ENCODE measurements around the gene NUTM2A. TPM values are rescaled to one million over a fixed set of nuclear protein-coding genes. Genes with fewer than 3 reads are reported as not detected.
A peak's percentile ranks its signal among the peaks of the same experiment; 100 is the strongest.
"Not testable (repeated sequence)": the region's sequence is repeated elsewhere in the genome, so short reads cannot be mapped to it uniquely, and the experiment has no call there.

The NUTM2A gene
- total RNA-seq (2014; rRNA removed; shearing (Covaris generic)): not detected in 2 replicates

DNA sequence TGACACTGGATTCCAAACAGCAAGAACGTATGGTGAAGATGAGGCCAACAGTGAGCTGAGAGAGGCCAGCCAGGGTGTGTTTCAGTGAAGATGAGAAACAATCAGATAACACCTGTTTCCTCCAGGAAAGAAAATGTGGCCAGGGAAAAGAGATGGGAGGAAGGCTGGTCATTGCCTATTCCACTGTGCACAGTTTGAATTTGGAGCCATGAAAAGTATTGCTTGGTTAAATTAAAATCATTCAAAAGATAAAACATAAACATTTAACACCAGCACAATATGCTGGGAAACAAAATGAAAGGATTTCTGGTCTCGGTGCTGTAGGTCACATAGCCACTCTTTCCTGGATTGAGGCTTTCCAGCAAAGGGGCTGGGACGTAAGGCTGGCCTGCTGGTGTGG lies at the start of gene NUTM2A:
TSS of gene NUTM2A (plus strand) at position 301 of the 400 bp plus-strand sequence. CDS start 383 bp downstream, outside the sequence.
- not testable (repeated sequence) for DNase-seq (ENCODE audit: low read depth)

GRCh38 chr10:87177587-87177986 lies 47.7 kb upstream of the NUTM2A start:
- not testable (repeated sequence) for DNase-seq (ENCODE audit: low read depth)

- not testable (repeated sequence) for DNase-seq (ENCODE audit: low read depth)
Observed at GRCh38 chr10:87184421-87184820, 40.8 kb upstream of the NUTM2A start.

DNA sequence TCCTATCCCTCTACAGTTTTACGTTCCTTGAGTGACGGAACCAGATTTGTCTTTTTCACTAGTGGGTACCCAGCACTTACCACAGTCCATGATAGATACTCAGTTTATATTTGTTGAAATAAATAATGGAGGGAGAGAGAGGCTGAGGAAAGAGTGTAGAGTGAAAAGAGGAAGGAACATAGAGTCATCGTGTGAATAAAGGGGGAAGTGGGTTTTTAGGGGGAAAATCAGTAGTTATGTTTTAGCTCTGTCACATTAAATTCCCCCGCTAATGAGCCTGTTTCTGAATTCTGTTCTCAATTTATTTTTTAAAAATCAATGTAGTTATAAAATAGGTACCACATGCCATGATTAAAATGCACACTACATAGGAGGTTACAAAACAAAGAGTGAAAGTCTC lies 39.2 kb upstream of the NUTM2A start:
- not testable (repeated sequence) for DNase-seq (ENCODE audit: low read depth)

- DNase-seq (ENCODE audit: low read depth): not testable (repeated sequence)
Observed at GRCh38 chr10:87187573-87187972, 37.7 kb upstream of the NUTM2A start.

DNA sequence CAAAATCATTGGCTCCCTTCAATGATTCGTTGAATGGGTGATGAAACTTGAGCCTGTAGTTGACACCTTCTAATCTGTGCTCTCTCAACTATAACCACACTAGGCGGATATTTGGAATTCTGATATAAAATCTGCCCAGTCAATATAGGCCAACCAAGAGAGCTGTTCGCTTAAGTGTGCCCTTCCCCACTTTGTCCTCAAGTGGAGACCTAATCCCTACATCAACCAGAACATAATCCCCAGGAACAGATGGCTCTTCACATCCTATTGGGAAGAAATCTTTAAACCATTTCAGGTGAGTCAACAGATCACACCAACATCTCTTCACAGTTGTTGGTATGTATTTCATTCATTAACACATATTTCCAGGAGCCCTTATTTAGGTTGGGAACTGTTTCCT lies 33.4 kb upstream of the NUTM2A start:
- DNase-seq (ENCODE audit: low read depth): not testable (repeated sequence)

DNA sequence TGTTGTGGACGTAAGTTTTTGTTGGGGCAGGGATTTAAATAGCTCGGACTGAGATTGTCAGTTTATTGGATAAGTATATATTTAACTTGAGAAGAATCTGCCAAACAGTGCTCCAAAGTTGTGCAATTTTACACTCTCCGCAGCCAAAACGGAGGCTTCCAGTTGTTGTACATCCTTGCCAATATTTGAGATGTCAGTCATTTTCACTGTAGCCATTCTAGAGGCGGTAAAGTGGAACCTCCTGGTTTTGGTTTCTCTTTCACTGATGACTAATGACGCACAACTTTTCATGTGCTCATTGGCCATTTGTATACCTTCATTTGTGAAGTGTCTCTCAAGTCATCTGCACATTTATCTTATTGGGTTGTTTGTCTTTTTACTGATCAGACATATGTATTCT lies 24.3 kb upstream of the NUTM2A start:
- DNase-seq (ENCODE audit: low read depth): peak; percentile 84

DNA sequence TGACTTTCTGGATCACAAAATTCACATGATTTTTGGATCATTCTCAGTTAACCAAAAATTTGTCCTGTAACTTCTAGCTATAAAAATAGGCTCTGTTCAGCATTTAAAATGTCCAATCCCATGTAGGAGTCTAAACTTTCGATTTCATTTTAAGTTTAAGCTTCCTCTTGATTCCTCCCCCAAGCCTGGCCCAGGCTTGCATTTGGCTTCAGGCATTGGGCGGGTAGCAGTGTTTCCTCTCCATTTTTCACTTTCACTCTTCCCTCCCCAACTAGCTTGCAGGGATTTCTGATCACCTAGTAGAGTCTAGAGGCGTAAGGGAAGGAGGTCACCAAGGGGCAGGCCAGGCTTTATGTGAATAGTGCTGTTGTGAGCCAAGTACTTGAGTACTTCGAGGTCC lies 20.4 kb upstream of the NUTM2A start:
- peak; percentile 46 for DNase-seq (ENCODE audit: low read depth)

GRCh38 chr10:87206922-87207321 lies 18.3 kb upstream of the NUTM2A start:
- DNase-seq (ENCODE audit: low read depth): not testable (repeated sequence)

- not testable (repeated sequence) for DNase-seq (ENCODE audit: low read depth)
Observed at GRCh38 chr10:87210309-87210708, 14.9 kb upstream of the NUTM2A start.

DNA sequence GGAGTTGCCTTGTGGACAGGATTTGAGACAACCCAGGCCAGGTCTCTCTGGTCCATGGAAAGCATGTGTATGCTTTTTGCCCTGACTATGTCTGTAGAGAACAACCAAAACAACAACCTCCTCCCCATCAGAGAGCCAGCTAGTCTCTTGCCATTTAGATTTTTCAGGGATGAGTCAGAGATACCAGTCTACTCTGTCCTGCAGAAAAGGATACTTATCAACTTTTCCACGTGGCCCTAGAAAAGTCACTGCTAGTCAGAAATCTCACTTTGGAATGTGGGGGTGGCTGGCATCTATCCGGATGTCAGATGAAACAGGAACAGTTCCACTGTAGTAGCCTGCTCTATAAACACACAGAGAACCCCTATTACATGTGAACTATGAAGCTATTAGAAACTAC lies 13.4 kb upstream of the NUTM2A start:
- peak; percentile 48 for DNase-seq (ENCODE audit: low read depth)

- not testable (repeated sequence) for DNase-seq (ENCODE audit: low read depth)
Observed at GRCh38 chr10:87213150-87213765, 12.0 kb upstream of the NUTM2A start.

DNA sequence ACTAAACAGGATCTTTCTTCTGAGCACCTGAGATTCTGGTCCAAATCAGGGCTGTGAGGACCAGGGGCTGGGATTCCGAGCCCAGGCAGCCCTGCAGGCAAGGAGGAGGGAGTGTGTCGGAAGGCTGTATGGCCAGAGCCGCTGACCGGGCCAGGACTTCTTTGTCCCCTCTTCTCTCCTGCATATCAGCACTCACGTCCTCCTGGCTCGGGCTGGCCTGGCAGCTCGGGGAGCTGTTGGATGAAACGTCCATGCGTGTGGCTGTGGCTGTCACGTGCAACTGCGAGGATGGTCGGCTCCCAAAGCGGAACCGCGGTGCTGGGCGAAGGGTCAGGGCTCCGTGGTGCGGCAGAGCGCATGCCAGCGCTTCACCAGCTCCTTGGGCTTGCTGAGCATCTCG lies 11.4 kb upstream of the NUTM2A start:
- not testable (repeated sequence) for DNase-seq (ENCODE audit: low read depth)

DNA sequence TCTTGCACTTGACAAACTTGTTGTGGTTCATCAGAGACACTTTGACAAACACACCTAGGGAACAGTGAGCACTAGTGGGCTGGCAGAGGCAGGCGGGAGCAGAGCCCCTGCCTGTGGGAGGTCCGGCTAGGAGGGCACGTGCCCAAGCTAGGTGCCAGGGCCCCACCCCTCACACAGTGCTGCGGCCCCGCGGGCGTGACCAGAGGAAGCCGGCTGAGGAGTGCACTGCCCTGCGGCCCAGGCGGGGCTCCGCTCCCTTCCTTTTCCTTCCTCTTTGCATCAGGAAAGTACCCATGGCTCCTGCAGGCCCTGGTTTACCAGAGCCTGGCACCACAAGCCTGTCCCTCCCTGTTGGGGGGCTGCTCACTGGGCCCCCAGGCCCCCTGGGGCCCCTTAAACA lies 9.1 kb upstream of the NUTM2A start:
- not testable (repeated sequence) for DNase-seq (ENCODE audit: low read depth)

GRCh38 chr10:87219370-87219769 lies 5.9 kb upstream of the NUTM2A start:
- DNase-seq (ENCODE audit: low read depth): not testable (repeated sequence)

- not testable (repeated sequence) for DNase-seq (ENCODE audit: low read depth)
Observed at GRCh38 chr10:87222789-87223188, 2.5 kb upstream of the NUTM2A start.

DNA sequence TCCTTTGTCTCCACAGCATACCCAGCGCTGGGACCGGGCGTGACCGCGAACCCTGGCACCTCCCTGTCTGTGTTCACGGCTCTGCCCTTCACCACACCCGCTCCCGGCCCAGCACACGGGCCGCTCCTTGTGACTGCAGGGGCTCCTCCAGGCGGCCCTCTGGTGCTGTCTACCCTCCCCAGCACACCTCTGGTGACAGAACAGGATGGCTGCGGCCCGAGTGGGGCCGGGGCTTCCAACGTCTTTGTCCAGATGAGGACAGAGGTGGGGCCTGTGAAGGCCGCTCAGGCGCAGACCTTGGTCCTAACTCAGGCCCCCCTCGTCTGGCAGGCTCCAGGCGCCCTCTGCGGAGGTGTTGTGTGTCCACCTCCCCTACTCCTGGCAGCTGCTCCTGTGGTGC lies 3.0 kb downstream of the NUTM2A start:
- not testable (repeated sequence) for DNase-seq (ENCODE audit: low read depth)

GRCh38 chr10:87229211-87229610 lies 4.0 kb downstream of the NUTM2A start:
- not testable (repeated sequence) for DNase-seq (ENCODE audit: low read depth)

- not testable (repeated sequence) for DNase-seq (ENCODE audit: low read depth)
Observed at GRCh38 chr10:87234854-87235253, 9.6 kb downstream of the NUTM2A start.

GRCh38 chr10:87237244-87237643 lies 12.0 kb downstream of the NUTM2A start:
- DNase-seq (ENCODE audit: low read depth): not testable (repeated sequence)

DNA sequence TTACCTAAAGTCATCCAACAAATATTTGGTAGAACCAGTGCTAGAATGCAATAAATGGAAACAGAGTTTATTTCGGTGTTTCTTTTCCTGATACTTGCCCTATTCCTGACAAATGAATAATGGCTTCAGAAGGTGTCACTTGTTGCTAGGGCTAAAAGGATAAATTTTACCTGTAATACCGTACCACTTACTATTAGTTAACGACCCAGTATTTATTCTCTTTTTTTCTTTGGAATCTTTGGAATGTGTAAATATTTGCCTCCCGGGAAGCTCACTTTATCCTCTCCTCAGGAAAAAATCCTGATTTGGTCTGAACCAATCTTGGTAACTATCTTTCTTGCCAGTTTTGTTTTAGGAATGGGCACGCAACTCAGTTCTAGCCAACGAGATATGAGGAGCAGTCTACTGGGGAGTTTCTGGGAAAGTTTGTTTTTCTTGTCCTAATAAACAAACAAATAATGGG lies 14.1 kb downstream of the NUTM2A start:
- not testable (repeated sequence) for DNase-seq (ENCODE audit: low read depth)

GRCh38 chr10:87242192-87242591 lies 16.9 kb downstream of the NUTM2A start:
- DNase-seq (ENCODE audit: low read depth): not testable (repeated sequence)

GRCh38 chr10:87247335-87247734 lies 22.1 kb downstream of the NUTM2A start:
- not testable (repeated sequence) for DNase-seq (ENCODE audit: low read depth)

All from RPMI7951 (cell line).